Activated naive CD8-positive, alpha-beta T cell treated with anti-CD3 and anti-CD28 coated beads, Interleukin-2, amount 10 ng/mL, durations not matched to agents 7 days and 5 days (primary cell): Measurements from ENCODE around the gene SARS1. TPM values are rescaled to one million over a fixed set of nuclear protein-coding genes. Genes with fewer than 3 reads are reported as not detected.
A peak's percentile ranks its signal among the peaks of the same experiment; 100 is the strongest.

Source experiments
- ATAC-seq: fragments of 150-1000 bp; cut with Tn5 transposase; one replicate; pipeline ENCODE4 v1.10.0; 2021; ENCODE audit warnings: low read depth, moderate library complexity
- POLR2A ChIA-PET: fragments of 350-600 bp; sonication (Branson Sonifier 250); formaldehyde crosslinking; loops from one replicate; lab custom pipeline; 2021; ENCODE audit warnings: antibody characterized with exemption; lab: Charles Lee
- DNase-seq: peaks from one replicate; pipeline ENCODE4 v3.0.0; 2021
- H3K27ac Mint-ChIP-seq: one replicate; pipeline ENCODE4 v1.8.0; 2022; ENCODE audit warnings: mild to moderate bottlenecking, mixed read lengths
- H3K27me3 Mint-ChIP-seq: one replicate; pipeline ENCODE4 v1.8.0; 2022; ENCODE audit warnings: mild to moderate bottlenecking, moderate library complexity, mixed read lengths
- H3K36me3 Mint-ChIP-seq: one replicate; pipeline ENCODE4 v1.8.0; 2021; ENCODE audit warnings: mild to moderate bottlenecking, mixed read lengths
- H3K4me1 Mint-ChIP-seq: one replicate; pipeline ENCODE4 v1.8.0; 2021; ENCODE audit warnings: mixed read lengths
- H3K4me3 Mint-ChIP-seq: one replicate; pipeline ENCODE4 v1.8.0; 2022; ENCODE audit warnings: mild to moderate bottlenecking, moderate library complexity, mixed read lengths
- H3K9me3 Mint-ChIP-seq: one replicate; pipeline ENCODE4 v1.8.0; 2021; ENCODE audit warnings: mixed read lengths
- total RNA-seq, 2 experiments: library from RNA; stranded (reverse); gene quantifications; one replicate each; pipeline ENCODE4 v1.2.3, GENCODE V29; 2021

Gene SARS1
- total RNA-seq, 2 experiments from 2014 or later = 176 to 184 TPM

DNA sequence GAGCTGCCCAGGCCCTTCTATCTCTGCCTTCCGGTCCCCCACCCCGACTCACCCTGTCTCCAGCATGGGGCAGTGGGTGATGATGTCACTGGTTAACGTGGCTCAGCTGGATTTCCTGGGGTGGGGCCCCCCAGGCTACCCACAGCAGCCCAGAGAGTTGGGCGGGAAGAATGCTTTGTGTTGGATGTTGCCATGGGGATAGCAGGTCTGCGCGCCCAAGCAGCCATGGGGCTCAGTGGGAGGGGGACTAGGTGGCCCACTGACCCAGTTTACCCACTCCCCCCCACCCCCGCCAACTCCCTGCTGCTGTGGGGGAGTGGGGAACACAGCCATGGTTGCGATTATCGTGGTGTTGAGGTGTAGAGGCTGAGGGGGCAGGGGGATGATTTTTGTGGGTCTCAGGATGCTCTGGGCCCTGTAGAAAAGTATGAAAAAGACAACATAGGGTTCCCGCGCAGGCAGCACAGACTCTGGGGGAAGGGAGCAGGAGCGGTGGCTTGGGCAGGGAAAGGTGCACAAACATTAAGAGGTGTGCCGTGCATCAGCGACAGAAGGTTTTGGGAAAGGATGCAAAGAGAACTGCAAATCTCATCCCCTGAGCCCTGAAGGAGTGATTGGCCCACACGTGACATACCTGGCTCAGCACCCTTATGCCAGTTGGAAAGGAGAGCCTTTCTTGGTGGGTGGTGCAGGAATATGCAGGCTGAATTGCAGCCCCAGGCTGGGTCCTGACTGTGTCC is 44.1 kb downstream of the SARS1 start:
- POLR2A ChIA-PET = interaction anchor here (1.0 to 1.2 kb wide), 2 partner anchors 9 to 43 kb away, joined by 3 read pairs; partner anchors contain the start of gene CELSR2
- H3K4me1 Mint-ChIP-seq = no peaks in the 10 kb centered on the region
- no peak for DNase-seq
- H3K9me3 Mint-ChIP-seq = no peaks in the 10 kb centered on the region
- H3K36me3 Mint-ChIP-seq = no peaks in the 10 kb centered on the region
- no peak overlapping the region for H3K4me3 Mint-ChIP-seq
- H3K27ac Mint-ChIP-seq = no peak overlapping the region
- ATAC-seq = no peak
- no peaks in the 10 kb centered on the region for H3K27me3 Mint-ChIP-seq

DNA sequence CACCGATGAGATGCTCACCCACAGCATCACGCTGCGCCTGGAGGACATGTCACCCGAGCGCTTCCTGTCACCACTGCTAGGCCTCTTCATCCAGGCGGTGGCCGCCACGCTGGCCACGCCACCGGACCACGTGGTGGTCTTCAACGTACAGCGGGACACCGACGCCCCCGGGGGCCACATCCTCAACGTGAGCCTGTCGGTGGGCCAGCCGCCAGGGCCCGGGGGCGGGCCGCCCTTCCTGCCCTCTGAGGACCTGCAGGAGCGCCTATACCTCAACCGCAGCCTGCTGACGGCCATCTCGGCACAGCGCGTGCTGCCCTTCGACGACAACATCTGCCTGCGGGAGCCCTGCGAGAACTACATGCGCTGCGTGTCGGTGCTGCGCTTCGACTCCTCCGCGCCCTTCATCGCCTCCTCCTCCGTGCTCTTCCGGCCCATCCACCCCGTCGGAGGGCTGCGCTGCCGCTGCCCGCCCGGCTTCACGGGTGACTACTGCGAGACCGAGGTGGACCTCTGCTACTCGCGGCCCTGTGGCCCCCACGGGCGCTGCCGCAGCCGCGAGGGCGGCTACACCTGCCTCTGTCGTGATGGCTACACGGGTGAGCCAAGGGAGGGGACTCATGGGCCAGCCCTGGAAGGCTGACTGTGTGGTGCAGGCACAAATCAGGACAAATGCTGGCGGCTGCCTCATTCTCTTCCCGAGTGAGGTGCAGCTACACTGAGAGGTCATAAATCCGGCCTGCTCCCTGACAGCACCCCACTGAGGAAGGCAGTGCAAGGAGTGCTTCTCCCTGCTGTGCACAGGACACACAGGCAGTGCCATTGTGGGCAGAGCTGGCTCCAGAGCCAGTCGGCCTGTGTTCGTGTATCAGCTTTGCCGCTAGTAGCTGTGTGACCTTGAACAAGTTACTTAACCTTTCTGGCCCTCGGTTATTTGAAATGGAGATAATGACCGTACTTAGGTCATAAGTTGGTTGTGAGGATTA is 45.1 kb downstream of the SARS1 start:
- ATAC-seq (no peak), DNase-seq (no peak)
- POLR2A ChIA-PET = no interaction called here
- Mint-ChIP-seq H3K27me3 (no peaks in the 10 kb centered on the region), H3K4me3 (no peak overlapping the region), H3K27ac (no peak overlapping the region), H3K9me3 (no peaks in the 10 kb centered on the region), H3K36me3 (no peaks in the 10 kb centered on the region), H3K4me1 (no peaks in the 10 kb centered on the region)

DNA sequence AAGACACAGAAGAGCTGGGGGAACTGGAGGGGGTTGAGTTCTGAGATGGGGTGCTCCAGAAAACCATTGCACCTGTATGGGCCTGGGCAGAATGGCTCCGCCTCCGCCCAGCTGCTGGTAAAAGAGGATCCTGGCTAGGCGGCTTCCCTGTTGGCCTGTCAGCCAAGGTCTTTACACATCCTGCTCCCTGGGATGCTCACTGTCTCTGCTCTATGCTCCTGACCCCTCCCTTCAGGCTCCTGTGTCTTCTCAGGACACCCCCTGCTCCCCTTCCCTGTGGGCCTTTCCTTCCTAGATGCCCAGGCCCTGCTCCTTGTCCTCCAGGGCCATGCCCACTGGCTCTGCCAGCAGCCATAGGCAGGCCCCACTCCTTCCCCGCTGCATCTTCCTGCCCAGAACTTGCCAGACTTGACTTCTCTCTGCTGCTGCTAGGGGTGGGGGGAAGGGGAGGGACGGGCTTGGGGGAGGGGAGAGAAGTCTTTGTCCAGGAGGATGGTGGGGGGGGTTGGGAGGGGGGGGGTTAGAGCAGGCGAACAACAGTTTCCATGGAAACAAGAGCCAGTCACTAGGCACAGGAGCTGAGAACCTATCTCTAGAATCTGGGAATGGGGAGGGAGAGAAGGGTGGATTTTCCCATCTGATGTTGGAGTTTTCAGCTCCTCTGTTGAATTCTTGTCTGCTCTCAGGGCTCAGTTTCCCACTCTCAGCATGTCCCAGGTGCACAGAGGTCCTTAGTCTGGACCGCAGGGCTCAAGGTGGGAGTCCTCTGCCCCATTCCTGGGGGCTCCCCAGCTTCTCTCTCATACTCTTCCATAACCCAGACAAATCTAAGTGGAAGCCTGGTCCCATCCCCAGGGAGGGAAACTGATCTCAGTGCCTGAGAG is 46.2 kb downstream of the SARS1 start:
- H3K36me3 Mint-ChIP-seq = no peaks in the 10 kb centered on the region
- no peak for ATAC-seq
- H3K4me3 Mint-ChIP-seq = no peak overlapping the region
- no peaks in the 10 kb centered on the region for H3K9me3 Mint-ChIP-seq
- no peaks in the 10 kb centered on the region for H3K27me3 Mint-ChIP-seq
- no peaks in the 10 kb centered on the region for H3K4me1 Mint-ChIP-seq
- H3K27ac Mint-ChIP-seq = no peak overlapping the region
- no peak for DNase-seq
- POLR2A ChIA-PET = no interaction called here

DNA sequence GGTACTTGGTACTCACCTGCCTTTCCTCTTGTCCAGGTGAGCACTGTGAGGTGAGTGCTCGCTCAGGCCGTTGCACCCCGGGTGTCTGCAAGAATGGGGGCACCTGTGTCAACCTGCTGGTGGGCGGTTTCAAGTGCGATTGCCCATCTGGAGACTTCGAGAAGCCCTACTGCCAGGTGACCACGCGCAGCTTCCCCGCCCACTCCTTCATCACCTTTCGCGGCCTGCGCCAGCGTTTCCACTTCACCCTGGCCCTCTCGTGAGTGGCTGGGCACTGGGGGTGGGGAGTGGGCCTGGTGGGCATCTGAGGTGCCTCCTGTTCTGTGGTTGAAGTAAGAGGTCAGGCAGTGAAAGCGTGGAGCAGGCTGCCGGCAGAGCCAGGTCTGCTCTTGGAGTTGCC is 47.3 kb downstream of the SARS1 start:
- no peaks in the 10 kb centered on the region for H3K36me3 Mint-ChIP-seq
- H3K4me3 Mint-ChIP-seq = no peak overlapping the region
- ATAC-seq (no peak), DNase-seq (no peak)
- POLR2A ChIA-PET = no interaction called here
- H3K9me3 Mint-ChIP-seq = no peaks in the 10 kb centered on the region
- H3K4me1 Mint-ChIP-seq = no peaks in the 10 kb centered on the region
- no peaks in the 10 kb centered on the region for H3K27me3 Mint-ChIP-seq
- H3K27ac Mint-ChIP-seq = no peak overlapping the region

DNA sequence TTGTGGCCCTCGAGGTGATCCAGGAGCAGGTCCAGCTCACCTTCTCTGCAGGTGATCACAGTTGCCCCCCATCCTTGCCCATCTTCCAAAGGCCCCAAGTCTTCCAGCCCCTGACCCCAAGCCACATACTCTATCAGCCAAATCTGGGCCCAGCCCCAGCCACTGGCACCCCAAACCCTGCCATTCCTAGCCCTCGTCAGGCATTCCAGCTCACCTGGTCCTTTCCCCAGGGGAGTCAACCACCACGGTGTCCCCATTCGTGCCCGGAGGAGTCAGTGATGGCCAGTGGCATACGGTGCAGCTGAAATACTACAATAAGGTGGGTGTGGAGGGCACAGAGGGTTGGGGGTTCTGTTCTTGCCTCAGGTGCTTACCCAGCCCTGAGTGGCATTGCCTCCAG is 47.9 kb downstream of the SARS1 start:
- no peak overlapping the region for H3K4me3 Mint-ChIP-seq
- ATAC-seq (no peak), DNase-seq (no peak)
- POLR2A ChIA-PET = no interaction called here
- no peaks in the 10 kb centered on the region for H3K4me1 Mint-ChIP-seq
- H3K27me3 Mint-ChIP-seq = no peaks in the 10 kb centered on the region
- H3K27ac Mint-ChIP-seq = no peak overlapping the region
- H3K9me3 Mint-ChIP-seq = no peaks in the 10 kb centered on the region
- no peaks in the 10 kb centered on the region for H3K36me3 Mint-ChIP-seq

DNA sequence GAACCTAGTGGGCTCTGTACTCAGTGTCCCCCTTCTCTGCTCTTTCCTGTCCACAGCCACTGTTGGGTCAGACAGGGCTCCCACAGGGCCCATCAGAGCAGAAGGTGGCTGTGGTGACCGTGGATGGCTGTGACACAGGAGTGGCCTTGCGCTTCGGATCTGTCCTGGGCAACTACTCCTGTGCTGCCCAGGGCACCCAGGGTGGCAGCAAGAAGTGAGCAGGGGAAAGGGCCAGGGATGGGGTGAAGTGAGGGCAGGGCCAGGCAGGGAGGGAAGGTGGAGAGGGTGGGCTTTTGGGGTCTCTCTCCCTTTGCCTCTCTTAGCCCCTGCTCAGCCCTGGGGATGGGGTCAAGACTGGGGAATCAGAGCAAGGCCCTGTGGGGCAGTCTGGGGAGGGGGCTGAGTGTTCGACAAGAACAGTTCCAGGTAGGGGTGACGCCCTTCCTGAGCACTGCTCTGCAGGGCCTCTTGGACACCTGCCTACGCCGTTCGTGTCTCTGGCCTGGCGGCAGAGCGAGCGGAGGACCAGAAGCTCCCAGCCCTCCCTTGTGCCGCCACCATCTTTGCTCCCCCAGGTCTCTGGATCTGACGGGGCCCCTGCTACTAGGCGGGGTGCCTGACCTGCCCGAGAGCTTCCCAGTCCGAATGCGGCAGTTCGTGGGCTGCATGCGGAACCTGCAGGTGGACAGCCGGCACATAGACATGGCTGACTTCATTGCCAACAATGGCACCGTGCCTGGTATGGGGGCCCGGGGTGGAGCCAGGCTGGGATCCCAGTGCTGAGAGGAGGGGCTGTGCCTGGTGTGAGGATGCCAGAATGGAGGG is 48.7 kb downstream of the SARS1 start:
- H3K27me3 Mint-ChIP-seq = no peaks in the 10 kb centered on the region
- H3K4me1 Mint-ChIP-seq = peaks cover 2% of the 10 kb centered on the region
- H3K36me3 Mint-ChIP-seq = no peaks in the 10 kb centered on the region
- ATAC-seq (no peak), DNase-seq (no peak)
- H3K9me3 Mint-ChIP-seq = no peaks in the 10 kb centered on the region
- H3K27ac Mint-ChIP-seq = no peak overlapping the region
- POLR2A ChIA-PET = no interaction called here
- no peak overlapping the region for H3K4me3 Mint-ChIP-seq

DNA sequence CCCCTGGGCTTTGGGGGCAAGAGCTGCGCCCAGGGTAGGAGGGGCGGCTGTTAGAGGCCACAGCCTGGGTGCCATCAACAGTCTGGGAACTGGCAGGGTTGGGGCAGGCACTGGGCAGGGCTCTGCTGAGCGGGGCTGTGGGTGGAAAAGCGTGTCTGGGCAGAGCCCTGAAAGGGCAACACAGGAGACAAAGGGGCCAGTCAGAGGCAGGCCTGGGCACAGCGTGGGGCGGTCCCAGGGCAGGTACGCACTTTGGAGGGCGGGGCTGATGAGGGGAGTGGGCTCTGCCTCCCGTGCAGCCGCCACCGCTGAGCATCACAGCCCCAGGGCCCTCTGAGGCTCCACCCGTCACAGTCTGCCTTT is 49.5 kb downstream of the SARS1 start:
- Mint-ChIP-seq H3K9me3 (no peaks in the 10 kb centered on the region), H3K27ac (peak overlapping the region; percentile 71), H3K36me3 (no peaks in the 10 kb centered on the region), H3K4me1 (peaks cover 2% of the 10 kb centered on the region), H3K27me3 (no peaks in the 10 kb centered on the region), H3K4me3 (no peak overlapping the region)
- no peak for DNase-seq
- ATAC-seq = peak; percentile 12
- POLR2A ChIA-PET = interaction anchor here (1.0 kb wide), 1 partner anchor 135 kb away, joined by 5 read pairs; the partner anchor contains the start of gene SORT1

DNA sequence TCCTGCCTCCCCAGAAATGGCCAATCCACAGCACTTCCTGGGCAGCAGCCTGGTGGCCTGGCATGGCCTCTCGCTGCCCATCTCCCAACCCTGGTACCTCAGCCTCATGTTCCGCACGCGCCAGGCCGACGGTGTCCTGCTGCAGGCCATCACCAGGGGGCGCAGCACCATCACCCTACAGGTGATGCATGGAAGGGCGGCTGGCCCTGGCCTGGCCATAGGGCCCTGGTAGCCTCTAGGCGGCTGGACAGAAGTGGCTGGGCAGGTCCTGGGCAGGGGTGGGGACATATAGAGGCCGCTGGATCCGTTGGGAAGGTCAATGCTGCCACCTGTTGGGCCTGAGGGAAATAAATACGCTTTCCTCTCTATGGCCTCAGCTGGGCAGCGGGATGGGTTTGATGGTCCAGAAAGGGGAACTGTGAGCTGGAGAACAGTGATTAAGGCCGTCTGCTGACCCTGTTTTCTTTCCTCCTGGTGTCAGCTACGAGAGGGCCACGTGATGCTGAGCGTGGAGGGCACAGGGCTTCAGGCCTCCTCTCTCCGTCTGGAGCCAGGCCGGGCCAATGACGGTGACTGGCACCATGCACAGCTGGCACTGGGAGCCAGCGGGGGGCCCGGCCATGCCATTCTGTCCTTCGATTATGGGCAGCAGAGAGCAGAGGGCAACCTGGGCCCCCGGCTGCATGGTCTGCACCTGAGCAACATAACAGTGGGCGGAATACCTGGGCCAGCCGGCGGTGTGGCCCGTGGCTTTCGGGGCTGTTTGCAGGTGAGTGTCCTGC is 50.1 kb downstream of the SARS1 start:
- H3K9me3 Mint-ChIP-seq = no peaks in the 10 kb centered on the region
- POLR2A ChIA-PET = interaction anchor here (1.0 kb wide), 1 partner anchor 135 kb away, joined by 5 read pairs; the partner anchor contains the start of gene SORT1
- ATAC-seq = peak; percentile 86
- peak; percentile 89 for DNase-seq
- H3K36me3 Mint-ChIP-seq = no peaks in the 10 kb centered on the region
- H3K4me3 Mint-ChIP-seq = no peak overlapping the region
- peak overlapping the region; percentile 71 for H3K27ac Mint-ChIP-seq
- peaks cover 2% of the 10 kb centered on the region for H3K4me1 Mint-ChIP-seq
- no peaks in the 10 kb centered on the region for H3K27me3 Mint-ChIP-seq

DNA sequence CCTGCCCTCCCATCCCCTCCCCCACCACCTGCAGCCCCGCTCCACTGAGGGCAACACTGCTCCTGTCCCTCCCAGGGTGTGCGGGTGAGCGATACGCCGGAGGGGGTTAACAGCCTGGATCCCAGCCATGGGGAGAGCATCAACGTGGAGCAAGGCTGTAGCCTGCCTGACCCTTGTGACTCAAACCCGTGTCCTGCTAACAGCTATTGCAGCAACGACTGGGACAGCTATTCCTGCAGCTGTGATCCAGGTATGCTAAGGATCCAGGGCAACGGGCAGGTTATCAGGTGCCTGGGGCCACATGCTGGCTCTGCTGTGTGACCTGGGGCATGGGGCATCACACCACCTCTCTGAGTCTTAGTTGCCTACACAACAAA is 50.6 kb downstream of the SARS1 start:
- POLR2A ChIA-PET = interaction anchor here (1.0 kb wide), 1 partner anchor 134 kb away, joined by 5 read pairs; the partner anchor contains the start of gene SORT1
- Mint-ChIP-seq H3K4me3 (no peak overlapping the region), H3K27ac (no peak overlapping the region), H3K36me3 (no peaks in the 10 kb centered on the region), H3K9me3 (no peaks in the 10 kb centered on the region), H3K4me1 (peaks cover 2% of the 10 kb centered on the region), H3K27me3 (no peaks in the 10 kb centered on the region)
- ATAC-seq = no peak
- no peak for DNase-seq

DNA sequence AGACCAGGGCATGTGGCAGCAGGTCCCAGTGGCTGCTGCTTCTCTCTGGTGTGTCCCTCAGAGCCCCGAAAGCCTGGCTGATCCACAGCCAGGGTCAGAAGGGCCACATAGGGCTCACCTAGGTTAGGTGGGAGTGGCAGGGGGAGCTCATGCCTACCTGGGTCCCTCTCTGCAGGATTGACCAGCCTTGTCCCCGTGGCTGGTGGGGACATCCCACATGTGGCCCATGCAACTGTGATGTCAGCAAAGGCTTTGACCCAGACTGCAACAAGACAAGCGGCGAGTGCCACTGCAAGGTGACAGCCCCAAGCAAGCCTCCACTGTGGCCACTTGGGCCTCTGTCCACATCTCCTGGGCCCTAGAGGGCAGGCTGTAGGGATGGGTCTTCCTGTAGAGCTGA is 51.3 kb downstream of the SARS1 start:
- Mint-ChIP-seq H3K9me3 (no peaks in the 10 kb centered on the region), H3K36me3 (no peaks in the 10 kb centered on the region), H3K27ac (no peak overlapping the region), H3K4me3 (no peak overlapping the region), H3K4me1 (peaks cover 2% of the 10 kb centered on the region), H3K27me3 (no peaks in the 10 kb centered on the region)
- DNase-seq = no peak
- ATAC-seq = no peak
- POLR2A ChIA-PET = no interaction called here

DNA sequence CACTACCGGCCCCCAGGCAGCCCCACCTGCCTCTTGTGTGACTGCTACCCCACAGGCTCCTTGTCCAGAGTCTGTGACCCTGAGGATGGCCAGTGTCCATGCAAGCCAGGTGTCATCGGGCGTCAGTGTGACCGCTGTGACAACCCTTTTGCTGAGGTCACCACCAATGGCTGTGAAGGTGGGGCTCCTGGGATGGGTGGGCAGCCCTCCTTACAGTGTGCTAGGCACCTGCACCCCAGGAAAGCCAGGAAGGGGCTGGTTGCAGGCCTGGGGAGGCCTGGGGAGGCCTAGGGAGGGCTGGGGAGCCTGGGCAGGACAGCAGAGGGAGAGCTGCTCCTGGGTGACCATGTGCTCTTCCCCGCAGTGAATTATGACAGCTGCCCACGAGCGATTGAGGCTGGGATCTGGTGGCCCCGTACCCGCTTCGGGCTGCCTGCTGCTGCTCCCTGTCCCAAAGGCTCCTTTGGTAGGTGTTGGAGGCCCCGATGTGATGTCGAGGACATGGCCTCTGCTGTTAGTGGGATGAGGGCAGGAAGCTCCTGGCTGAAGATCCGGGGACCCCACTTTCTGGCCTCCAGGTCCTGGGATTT is 52.1 kb downstream of the SARS1 start:
- no peak overlapping the region for H3K4me3 Mint-ChIP-seq
- no peaks in the 10 kb centered on the region for H3K27me3 Mint-ChIP-seq
- H3K27ac Mint-ChIP-seq = no peak overlapping the region
- POLR2A ChIA-PET = no interaction called here
- DNase-seq (no peak), ATAC-seq (no peak)
- no peaks in the 10 kb centered on the region for H3K36me3 Mint-ChIP-seq
- no peaks in the 10 kb centered on the region for H3K9me3 Mint-ChIP-seq
- peaks cover 2% of the 10 kb centered on the region for H3K4me1 Mint-ChIP-seq
